Measurements from ENCODE around the gene ZNF397.

The ZNF397 gene

GRCh38 chr18:35303610-35304009 lies 62.8 kb downstream of the ZNF397 start:
- DNase-seq, result no peak

GRCh38 chr18:35306588-35307250 lies 65.9 kb downstream of the ZNF397 start:
- no peak for DNase-seq

All from stimulated activated naive CD4-positive, alpha-beta T cell (primary cell).